Left cardiac atrium (tissue), 4 donors: Measurements from ENCODE around the gene LSG1. TPM values are rescaled to one million over a fixed set of nuclear protein-coding genes. Genes with fewer than 3 reads are reported as not detected.
"Not testable (repeated sequence)": the region's sequence is repeated elsewhere in the genome, so short reads cannot be mapped to it uniquely, and the experiment has no call there.

Experiments used
- ATAC-seq, 2 donors: fragments of 200-7000 bp; cut with Tn5 transposase; one replicate each; pipeline ENCODE4 v1.9.1; 2020; ENCODE audit warnings: mild to moderate bottlenecking in 2 of 2, moderate library complexity in 2 of 2
- DNase-seq: peaks from one replicate; pipeline ENCODE4 v3.0.0-alpha.2; 2020
- intact Hi-C, 2 donors: fragments of 100-400 bp; cut with DNase I; formaldehyde crosslinking; loops; one replicate each; pipeline versions ENCODE4 v1.14.1 to v1.15.1; 2022 to 2023
- total RNA-seq, 2 donors: library from RNA; stranded (reverse); fragmentation: NEBNext Ultra II Directional; extraction: Animal tissue kit (Norgen Biotek cat#: 25700); gene quantifications; one replicate each; pipeline ENCODE4 v1.2.1, GENCODE V29; 2021
- donor health status: DM: no; HTN: yes; CAD: no.
- donor health status: DM: no; HTN: yes; CAD: no; lungs with severe emphysema.
- donor health status: DM: yes; HTN: yes; CAD: no.
- donor health status: Dilated cardiomyopathy.

Gene LSG1
- total RNA-seq, 2 donors from 2014 or later, result 19.9 to 22.8 TPM

DNA sequence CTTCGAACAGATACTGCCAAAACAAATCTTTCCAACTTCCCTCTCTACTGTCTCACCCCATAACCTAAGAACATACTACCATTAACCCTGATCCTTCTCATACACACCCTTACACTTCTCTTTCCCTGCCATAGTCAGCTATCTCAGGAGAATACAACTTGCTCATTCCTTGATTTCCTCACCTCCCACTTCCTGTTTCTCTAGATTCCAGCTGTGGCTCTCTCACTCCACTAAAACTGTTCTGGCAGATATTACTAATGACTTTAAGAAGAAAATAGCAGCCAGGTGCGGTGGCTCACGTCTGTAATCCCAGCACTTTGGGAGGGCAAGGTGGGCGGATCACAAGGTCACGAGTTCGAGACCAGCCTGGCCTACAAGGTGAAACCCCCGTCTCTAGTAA is 4.6 kb downstream of the LSG1 start:
- intact Hi-C loops, result no loop called here
- ATAC-seq (no peak), DNase-seq (no peak)

DNA sequence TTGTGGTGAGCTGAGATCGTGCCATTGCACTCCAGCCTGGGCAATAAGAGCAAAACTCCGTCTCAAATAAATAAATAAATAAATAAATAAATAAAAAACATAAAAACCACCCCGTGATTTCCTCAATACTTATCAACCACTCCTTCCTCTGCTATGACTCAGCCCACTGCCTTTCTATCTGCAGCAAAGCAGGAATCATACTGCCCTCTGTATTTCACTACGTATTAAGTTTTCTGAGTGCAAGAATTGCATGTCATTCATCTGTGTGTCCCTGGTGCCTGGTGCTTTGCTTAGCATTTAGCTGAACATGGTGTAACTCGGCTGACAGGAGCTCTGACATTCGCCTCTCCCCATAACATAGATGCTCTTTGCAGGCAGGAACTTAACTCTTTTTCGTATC is 7.1 kb downstream of the LSG1 start:
- intact Hi-C loops, result no loop called here
- ATAC-seq (no peak), DNase-seq (no peak)

DNA sequence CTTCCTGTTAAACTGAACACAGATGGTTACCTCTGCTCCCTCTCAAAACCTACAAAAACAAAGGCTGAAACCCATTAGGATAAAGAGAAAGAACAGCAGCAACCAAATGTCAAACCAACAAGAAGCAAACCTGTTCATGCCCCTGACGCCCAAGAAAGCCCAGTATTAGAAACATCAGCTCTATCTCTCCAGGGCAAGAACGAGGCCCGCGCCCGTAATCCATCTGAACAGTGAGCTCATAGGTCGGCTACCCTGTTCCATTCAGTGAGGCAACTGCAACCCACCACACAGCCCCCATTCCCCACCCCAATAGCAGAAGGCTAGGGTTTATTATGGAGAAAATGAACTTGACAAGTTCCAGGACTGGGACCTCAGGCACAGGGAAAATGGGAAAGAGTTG is 10.0 kb downstream of the LSG1 start:
- intact Hi-C loops, result no loop called here
- ATAC-seq (no peak), DNase-seq (no peak)

DNA sequence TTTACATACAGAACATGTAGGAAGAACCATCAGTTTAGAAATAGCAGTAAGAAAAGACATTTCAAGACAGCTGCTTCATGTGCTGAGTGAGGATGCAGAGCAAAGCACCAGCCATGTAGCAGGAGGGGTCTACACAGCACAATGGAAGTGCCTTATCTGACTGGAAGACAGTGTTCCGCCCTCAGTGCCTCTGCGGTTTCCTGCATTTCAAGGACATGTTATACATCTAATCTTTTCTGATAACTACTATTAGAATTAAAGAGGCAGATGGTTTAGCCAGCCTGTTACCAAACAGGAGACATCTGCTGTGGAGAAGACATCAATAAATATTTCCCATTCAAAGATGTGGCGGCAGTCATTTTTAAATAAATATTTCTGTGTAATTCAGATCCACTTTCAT is 10.6 kb downstream of the LSG1 start:
- DNase-seq (no peak), ATAC-seq (peak; percentile 47 to 51)
- intact Hi-C loops, result no loop called here

DNA sequence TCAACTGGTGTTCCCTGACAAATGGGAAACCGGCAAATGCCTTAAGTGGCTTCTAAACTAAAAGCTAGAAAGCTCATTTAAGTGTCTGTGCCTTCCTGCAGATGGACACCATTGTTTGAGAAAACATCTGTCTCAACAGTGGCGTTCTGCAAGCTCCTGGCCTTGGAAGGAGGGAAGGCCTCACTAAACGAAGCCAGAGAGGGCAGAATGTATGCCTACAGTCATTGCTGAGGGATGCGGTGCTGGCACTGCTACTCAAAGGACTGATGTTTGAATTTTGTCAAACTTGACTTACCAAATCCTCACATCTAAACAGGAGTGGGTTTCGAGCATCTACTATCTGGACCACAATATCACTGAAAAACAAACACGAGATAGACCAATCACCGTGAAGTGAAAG is 12.2 kb downstream of the LSG1 start:
- DNase-seq (no peak), ATAC-seq (no peak)
- intact Hi-C loops, result no loop called here

DNA sequence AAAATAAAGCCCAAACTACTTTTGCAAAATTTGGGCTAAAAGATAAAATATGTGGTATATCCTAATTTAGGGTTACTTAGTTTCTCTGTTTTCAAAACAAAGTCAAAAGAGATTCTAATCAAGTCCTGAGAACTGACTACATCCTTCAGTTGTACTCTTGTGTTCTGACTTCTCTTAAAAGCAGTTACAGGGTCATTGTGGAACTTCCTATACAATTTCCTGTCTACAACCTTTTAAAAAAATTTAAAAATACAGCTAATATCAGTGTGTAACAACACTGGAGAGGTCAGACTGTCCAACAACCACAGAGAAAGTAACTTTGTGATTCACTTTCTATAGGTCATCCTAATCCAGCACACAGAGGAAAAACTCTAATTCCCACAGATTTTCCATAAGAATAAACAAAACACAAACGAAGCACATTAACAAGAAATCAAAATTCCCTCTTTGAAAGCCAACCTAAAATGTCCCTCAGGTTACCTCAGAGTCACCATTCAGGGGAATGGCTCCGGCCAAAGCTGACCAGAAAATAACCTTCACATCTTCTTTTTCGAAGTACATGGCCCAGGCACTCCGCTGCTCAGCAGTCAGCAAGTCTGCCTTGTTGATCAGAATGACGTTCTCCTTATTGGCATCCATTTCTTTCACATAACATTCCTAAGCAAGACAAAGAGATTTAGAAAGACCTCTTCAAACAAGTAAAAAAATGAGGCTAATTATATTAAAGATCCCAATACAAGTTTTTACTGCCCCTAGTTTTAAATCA is 13.3 kb downstream of the LSG1 start:
- DNase-seq (no peak), ATAC-seq (no peak)
- intact Hi-C loops, result no loop called here

DNA sequence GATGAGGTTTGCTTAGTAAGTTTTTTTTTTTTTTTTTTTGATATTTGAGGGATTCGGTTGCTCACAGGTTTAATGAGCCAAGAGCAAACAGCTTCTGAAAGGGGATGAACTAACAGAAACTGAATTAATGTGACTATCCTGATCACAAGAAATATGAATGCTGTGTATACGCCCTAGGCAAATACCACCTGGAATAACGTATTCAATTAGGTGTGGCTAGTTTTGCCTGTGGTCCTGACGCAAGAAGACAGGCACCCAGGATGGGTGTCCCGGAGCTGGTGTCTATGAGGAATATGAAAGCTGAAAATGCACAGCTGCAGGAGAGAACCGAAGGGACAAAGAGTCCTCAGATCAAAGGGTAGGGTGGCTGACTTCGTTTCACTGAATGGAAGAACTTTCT is 14.6 kb downstream of the LSG1 start:
- intact Hi-C loops, result no loop called here
- DNase-seq (no peak), ATAC-seq (no peak)

DNA sequence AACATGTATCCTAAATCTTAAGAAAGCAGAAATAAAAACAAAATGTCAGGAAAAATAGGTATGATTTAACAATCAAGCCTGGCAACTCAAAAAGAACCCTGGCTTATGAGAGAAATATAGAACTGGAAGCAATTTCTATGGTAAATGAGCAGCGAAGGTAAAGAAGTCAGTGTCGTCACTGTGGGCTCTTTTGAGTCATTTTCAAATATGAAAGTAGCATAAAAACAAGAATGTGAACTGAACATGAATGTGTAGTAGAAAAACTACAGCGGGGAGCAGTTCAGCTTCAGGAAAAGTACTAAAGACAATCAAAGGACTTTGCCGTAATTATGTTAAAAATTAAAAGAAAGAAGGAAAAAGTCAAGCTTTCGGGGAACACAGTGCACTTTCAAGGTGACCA is 17.5 kb downstream of the LSG1 start:
- ATAC-seq, result no peak
- no peak for DNase-seq
- intact Hi-C loops, result no loop called here

DNA sequence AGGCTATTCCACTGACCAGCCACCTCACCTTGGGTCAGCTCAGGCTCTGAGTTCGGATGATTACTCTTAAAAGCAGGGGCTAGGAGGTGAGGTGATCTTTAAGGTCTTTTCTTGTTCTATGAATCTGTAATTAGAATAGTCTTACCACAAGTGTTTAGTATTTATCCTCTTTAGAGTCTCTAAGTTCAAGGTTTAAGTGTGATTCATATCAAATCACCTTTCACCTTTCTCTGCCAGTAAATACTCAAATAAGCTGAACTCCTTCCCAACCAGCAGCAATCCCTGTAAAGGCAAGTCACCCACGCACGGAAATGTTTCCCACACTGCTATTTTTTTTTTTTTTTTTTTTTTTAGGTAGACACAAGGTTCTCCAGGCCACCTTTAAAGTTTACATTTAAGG is 24.2 kb downstream of the LSG1 start:
- intact Hi-C loops, result no loop called here
- no peak for DNase-seq
- ATAC-seq, result no peak

DNA sequence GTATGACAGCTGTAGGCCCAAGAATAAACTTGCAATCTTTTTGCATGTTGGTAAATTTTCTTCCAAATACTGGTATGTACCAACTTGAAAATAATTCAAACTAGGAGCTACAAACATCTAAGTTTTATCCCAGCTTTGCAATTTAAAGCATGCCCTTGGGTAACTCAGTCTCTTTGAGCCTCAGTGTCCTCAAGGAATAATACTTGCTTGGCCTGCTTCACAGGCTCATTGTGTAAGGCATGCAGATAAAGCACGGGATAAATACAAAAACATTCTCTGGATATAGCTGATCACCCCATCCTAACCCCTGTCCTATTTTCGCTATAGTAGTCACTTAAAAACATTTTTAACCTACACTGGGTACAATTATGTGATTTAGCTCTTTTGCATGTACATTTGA is 29.2 kb downstream of the LSG1 start:
- ATAC-seq (no peak), DNase-seq (no peak)
- intact Hi-C loops, result no loop called here

DNA sequence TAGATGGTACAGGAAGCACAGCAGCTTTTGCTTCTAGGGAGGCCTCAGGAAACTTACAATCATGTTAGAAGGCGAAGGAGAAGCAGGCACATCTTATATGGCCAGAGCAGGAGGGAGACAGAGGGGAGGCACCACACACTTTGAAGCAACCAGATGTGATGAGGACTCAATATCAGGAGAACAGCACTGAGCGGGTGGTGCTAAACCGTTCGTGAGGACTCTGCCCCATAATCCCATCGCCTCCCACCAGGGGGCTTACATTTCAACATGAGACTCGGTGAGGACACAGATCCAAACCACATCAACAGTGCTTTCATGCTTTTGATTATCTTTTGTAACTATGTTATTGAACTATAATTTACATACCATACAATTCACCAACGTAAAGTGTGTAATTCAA is 31.2 kb downstream of the LSG1 start:
- ATAC-seq (peak in 1 of 2 donors; percentile 6), DNase-seq (no peak)
- intact Hi-C loops, result no loop called here

DNA sequence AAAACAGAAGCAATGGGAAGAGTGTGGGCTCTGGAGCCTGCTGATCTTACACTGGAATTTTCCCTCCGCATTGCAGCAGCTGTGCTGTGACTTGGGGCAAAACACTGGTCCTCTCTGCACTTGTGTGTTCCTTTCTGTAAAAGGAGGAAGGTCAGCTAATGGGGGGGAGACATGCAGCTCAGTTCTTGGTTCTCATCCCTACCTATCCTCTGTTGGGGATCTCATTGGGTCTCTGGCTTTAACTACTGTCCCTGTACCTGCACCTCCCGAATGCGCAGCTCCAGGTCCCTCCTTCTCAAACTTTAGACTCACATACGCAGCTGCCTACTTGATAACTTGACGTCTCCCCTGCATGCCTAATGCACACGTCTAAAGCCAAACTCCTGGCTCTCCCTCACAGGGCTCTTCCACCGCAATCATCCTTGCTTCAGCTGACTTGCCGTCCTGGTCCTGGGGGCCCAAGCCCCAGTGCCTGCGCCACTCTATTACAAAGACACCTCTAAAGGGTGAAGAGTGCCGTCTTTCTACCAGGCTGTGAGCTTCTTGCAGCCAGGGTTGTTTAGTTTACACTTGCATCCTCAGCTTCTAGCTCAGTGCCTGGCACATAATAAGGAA is 32.9 kb downstream of the LSG1 start:
- no peak for DNase-seq
- ATAC-seq, result no peak
- intact Hi-C loops, result no loop called here

DNA sequence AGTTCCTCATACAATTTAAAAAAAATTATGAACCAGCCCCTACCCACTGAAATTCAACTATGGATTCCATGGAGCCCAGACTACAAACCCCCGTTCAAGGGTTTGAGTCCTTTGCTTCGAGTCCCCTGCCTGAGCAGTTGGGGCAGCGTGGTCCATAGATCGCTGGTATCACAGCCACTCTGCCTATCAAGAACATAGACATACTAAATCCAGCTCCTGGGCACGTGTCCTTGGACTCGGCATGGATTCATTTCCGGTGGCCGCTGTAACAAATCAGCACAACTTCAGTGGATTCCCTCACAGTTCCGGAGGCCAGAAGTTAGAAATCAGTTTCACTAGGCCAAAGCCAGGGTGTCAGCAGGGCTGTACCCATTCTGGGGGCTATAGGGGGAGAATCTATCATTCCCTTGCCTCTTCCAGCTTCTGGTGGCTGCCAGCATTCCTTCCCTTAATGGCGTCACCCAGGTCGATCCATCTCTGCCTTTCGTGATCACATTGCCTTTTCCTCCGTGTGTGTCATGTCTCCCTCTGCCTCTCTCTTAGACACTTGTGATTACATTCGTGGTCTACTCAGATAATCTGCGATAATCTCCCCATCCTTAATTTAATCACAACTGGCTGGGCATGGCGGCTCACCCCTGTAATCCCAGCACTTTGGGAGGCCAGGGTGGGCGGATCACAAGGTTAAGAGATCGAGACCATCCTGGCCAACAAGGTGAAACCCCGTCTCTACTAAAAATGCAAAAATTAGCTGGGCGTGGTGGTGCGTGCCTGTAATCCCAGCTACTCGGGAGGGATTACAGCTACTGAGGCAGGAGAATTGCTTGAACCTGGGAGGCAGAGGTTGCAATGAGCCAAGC is 34.2 kb downstream of the LSG1 start:
- ATAC-seq (no peak), DNase-seq (no peak)
- intact Hi-C loops, result no loop called here

DNA sequence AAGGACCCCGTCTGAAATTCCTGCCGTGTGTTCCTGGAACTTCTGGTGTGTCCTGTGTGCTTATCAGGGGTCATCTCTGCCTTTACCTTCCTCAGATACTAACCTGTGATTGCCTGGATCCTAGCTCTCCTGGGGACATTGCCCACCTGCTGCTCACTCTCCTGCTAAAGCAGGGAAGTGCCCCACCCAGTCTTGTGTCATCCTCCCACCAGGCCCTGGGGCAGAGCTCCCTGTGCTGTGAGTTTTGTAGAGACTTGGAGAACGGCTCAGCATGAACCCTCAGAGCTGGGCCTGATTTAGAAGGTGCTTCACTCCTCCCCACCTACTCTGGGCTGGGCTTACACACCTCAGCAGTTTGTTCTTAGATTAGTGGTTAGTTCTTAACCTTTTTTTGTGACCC is 34.9 kb downstream of the LSG1 start:
- intact Hi-C loops, result no loop called here
- no peak for DNase-seq
- no peak for ATAC-seq

DNA sequence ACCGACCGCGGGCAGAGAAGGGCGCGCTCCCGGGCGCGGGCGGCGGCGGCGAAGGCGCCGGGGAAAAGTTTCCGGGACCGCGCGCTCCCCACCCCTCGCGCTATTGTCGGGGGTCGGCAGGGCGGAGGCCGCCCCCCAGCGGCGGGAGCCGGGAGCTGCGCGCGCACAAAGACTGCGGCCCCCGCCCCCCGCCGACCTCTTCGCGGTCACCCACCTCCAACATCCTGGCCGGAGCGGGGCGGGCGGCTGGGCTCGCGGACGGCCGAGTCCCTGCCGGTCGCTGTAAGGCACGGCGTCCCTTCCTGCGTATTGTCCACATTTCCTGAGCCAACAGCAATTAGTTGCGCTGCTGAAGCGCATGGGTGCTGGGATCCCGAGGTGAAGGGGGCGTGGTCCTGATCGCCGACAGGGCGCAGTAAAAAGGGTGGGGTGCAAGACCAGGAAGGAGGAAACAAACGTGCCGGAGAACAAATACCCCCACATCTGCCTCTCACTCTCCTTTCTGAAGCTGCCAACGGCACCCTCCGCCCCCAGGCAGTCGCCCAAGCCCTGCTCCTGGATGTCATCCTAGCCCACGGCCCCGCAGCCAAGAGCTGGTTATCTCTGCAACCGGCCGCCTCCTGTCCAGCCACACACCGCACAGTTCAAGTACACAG is 38.5 kb downstream of the LSG1 start, which contains the start of gene TMEM44:
Gene TMEM44, minus strand, starts transcription at position 71 of the 656 bp plus-strand sequence. CDS start 204 bp downstream, outside the sequence.
- DNase-seq, result peak; percentile 83

DNA sequence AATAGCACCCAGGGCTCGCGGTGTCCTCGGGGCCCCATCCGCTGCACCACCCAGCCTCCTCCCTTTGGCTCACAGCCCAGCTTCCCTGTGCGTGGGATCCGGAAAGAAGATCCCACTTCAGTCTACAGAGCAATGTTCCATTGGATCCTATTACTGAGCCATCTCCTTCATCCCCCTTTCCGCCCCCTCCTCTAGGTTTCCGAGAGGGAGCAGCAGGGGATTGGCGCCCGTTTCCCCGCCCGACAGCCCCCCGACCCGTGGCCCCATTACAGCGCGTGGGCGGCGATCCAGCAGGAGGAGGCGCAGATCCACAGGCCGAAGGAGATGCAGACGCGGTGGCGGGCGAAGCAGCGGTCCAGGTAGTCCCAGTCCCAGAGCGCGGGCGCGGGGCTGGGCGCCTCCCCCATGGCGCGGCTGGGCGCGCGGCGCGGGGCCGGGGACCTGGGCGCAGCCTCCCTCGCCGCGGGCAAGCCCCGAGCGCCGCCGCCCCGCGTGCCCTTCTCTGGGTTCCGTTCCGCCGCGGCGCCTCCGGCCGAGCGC is 39.1 kb downstream of the LSG1 start:
- intact Hi-C loops, result no loop called here
- peak; percentile 63 for DNase-seq
- ATAC-seq, result peak in 1 of 2 donors; percentile 61

More for the DNA sequence above, 38.5 kb downstream of the LSG1 start, which contains the start of gene TMEM44:
- peak; percentile 89 to 94 for ATAC-seq
- intact Hi-C loops, result no loop called here

DNA sequence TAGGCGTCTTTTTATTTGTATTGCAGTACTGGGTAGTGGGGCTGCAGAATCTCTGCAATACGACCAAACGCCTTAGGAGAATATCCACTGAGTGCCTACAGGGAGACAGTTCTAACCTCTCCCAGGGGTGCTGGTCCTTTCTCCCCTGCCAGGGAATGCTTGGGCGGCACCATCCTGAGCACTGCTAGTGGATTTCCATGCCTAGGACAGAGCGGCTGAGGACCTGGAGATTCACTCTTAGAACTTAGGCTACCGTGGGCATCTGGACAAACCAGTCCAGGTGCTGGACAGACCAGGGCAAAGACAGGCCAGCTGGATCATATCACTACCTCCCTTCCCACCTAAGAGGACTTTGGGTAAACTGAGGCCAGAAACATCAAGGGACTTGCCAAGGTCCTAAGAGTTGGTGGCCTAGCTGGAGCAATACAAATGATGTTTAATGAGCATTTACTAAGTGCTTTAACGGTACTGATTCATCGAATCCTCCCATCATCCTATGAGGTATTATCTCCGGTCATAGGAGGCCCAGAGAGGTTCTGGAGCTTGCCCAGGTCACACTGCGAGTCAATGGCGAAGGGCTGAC is 39.7 kb downstream of the LSG1 start:
- ATAC-seq (no peak), DNase-seq (no peak)
- intact Hi-C loops, result no loop called here

DNA sequence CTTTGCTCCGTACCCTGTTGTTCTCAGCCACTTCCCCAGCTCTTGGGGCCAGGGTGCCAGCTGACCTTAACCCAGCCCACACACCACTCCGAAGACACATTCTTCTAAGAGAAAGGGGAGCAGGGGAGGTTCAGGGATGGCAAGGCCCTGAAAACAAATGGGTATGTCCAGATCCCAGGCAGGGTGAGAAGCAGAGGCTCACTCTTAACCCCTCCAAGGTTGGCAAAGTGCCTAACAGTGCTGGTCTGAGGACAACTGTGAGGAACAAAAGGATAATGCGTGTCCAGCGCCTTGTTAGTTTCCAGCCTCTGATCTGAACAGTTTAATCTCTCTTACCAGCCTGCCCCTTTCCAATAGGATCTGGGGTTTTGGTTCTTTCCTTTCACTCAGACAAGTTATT is 40.3 kb downstream of the LSG1 start:
- DNase-seq, result no peak
- intact Hi-C loops, result no loop called here
- ATAC-seq, result no peak

DNA sequence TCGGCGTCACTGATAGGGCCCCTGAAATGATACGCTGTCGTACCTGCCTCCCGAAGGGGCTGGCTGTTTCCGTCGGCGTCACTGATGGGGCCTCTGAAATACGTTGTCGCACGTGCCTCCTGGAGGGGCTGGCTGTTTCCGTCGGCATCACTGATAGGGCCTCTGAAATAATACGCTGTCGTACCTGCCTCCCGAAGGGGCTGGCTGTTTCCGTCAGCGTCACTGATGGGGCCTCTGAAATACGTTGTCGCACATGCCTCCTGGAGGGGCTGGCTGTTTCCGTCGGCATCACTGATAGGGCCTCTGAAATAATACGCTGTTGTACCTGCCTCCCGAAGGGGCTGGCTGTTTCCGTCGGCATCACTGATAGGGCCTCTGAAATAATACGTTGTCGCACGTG is 41.3 kb downstream of the LSG1 start:
- DNase-seq, intact Hi-C loops, ATAC-seq: not testable (repeated sequence)
